Measurements from ENCODE around the gene PTH1R.

PTH1R gene

GRCh38 chr3:46934072-46934471 lies 56.6 kb downstream of the PTH1R start:
- POLR2A ChIA-PET: no interaction called here
- CTCF ChIA-PET: interaction anchor here (1.4 to 3.4 kb wide), 8 partner anchors 10 to 390 kb away, joined by 3 to 16 read pairs (median 7); no protein-coding TSS in a partner anchor
- TF ChIP-seq CTCF (IDR thresholded peaks at IDR 0.05; ENCODE audit: control extremely low read depth, extremely low read depth, low read depth, missing control alignments): no peak
- no peak for DNase-seq (ENCODE audit: extremely low spot score)

- DNase-seq (ENCODE audit: extremely low spot score): no peak
- TF ChIP-seq CTCF (IDR thresholded peaks at IDR 0.05; ENCODE audit: control extremely low read depth, extremely low read depth, low read depth, missing control alignments): no peak
- ChIA-PET CTCF (interaction anchor here (1.3 to 3.4 kb wide), 9 partner anchors 10 to 31 kb away, joined by 4 to 16 read pairs (median 7); no protein-coding TSS in a partner anchor), POLR2A (no interaction called here)
Measured at GRCh38 chr3:46934498-46935167, 57.1 kb downstream of the PTH1R start.

- ChIA-PET POLR2A (no interaction called here), CTCF (interaction anchor here (0.9 to 3.4 kb wide), 10 partner anchors 8 to 40 kb away, joined by 3 to 16 read pairs (median 6); no protein-coding TSS in a partner anchor)
- no peak for DNase-seq (ENCODE audit: extremely low spot score)
- TF ChIP-seq CTCF (IDR thresholded peaks at IDR 0.05; ENCODE audit: control extremely low read depth, extremely low read depth, low read depth, missing control alignments): no peak
Measured at GRCh38 chr3:46935168-46935858, 57.8 kb downstream of the PTH1R start.

GRCh38 chr3:46935989-46936558 lies 58.6 kb downstream of the PTH1R start:
- TF ChIP-seq CTCF (IDR thresholded peaks at IDR 0.05; ENCODE audit: control extremely low read depth, extremely low read depth, low read depth, missing control alignments): no peak
- CTCF ChIA-PET: interaction anchor here (0.9 to 3.4 kb wide), 8 partner anchors 8 to 41 kb away, joined by 3 to 16 read pairs (median 4); no protein-coding TSS in a partner anchor
- DNase-seq (ENCODE audit: extremely low spot score): no peak
- POLR2A ChIA-PET: no interaction called here

- CTCF ChIA-PET: interaction anchor here (1.1 to 1.6 kb wide), 5 partner anchors 10 to 19 kb away, joined by 3 to 7 read pairs (median 4); no protein-coding TSS in a partner anchor
Measured at GRCh38 chr3:46936733-46937250, 59.3 kb downstream of the PTH1R start.

More at GRCh38 chr3:46936733-46937250, 59.3 kb downstream of the PTH1R start:
- POLR2A ChIA-PET: no interaction called here
- no peak for DNase-seq (ENCODE audit: extremely low spot score)
- no peak for TF ChIP-seq CTCF (IDR thresholded peaks at IDR 0.05; ENCODE audit: control extremely low read depth, extremely low read depth, low read depth, missing control alignments)

All from GM10248 (cell line).